Measurements from ENCODE around the gene WFDC9. TPM values are rescaled to one million over a fixed set of nuclear protein-coding genes. Genes with fewer than 3 reads are reported as not detected.

WFDC9 gene
- total and polyA plus RNA-seq, 4 donors = not detected

GRCh38 chr20:45607810-45608209, 23.3 kb downstream of the WFDC9 start:
- no peak for DNase-seq (ENCODE audit: low spot score)
- 84% methylated on average over 1 of the region's 1 CpG for WGBS
- TF ChIP-seq HNF4A (conservative IDR thresholded peaks at IDR 0.05) = no peak
- Histone ChIP-seq H3K9ac (ENCODE audit: low read depth in 1 of 2, low read length in 2 of 2) (no peak overlapping the region), H3K27me3 (ENCODE audit: control insufficient read depth in 4 of 4, insufficient read depth in 4 of 4, low read length in 3 of 4) (no peaks in the 10 kb centered on the region), H3K9me3 (ENCODE audit: control insufficient read depth in 4 of 4, low read length in 3 of 4) (peaks cover 0 to 9% (median under 1%) of the 10 kb centered on the region in 4 donors), H3K4me1 (ENCODE audit: control insufficient read depth in 4 of 4, insufficient read depth in 4 of 4, low read length in 3 of 4) (no peaks in the 10 kb centered on the region), H3K36me3 (ENCODE audit: control insufficient read depth in 4 of 4, insufficient read depth in 3 of 4, low read depth in 1 of 4, low read length in 3 of 4) (no peaks in the 10 kb centered on the region), H3K27ac (ENCODE audit: low read depth in 1 of 2, low read length in 2 of 2) (no peak overlapping the region), H3K4me3 (ENCODE audit: low read depth in 1 of 3, low read length in 3 of 3) (no peak overlapping the region)

- Histone ChIP-seq H3K9ac (ENCODE audit: low read depth in 1 of 2, low read length in 2 of 2) (no peak overlapping the region), H3K27me3 (ENCODE audit: control insufficient read depth in 4 of 4, insufficient read depth in 4 of 4, low read length in 3 of 4) (peaks cover 0 to 4% (median 1%) of the 10 kb centered on the region in 4 donors), H3K9me3 (ENCODE audit: control insufficient read depth in 4 of 4, low read length in 3 of 4) (no peaks in the 10 kb centered on the region), H3K36me3 (ENCODE audit: control insufficient read depth in 4 of 4, insufficient read depth in 3 of 4, low read depth in 1 of 4, low read length in 3 of 4) (no peaks in the 10 kb centered on the region), H3K4me1 (ENCODE audit: control insufficient read depth in 4 of 4, insufficient read depth in 4 of 4, low read length in 3 of 4) (no peaks in the 10 kb centered on the region), H3K4me3 (ENCODE audit: low read depth in 1 of 3, low read length in 3 of 3) (no peak overlapping the region), H3K27ac (ENCODE audit: low read depth in 1 of 2, low read length in 2 of 2) (no peak overlapping the region)
- TF ChIP-seq HNF4G (IDR thresholded peaks at IDR 0.05) (no peak), GABPA (IDR thresholded peaks at IDR 0.05 in 1 of 2, conservative IDR thresholded peaks at IDR 0.05 in 1 of 2) (no peak), FOXA2 (IDR thresholded peaks at IDR 0.05) (no peak), NR2F2 (IDR thresholded peaks at IDR 0.05) (no peak), EGR1 (IDR thresholded peaks at IDR 0.05; ENCODE audit: low read depth in 2 of 2) (no peak), TAF1 (conservative IDR thresholded peaks at IDR 0.05) (no peak), YY1 (IDR thresholded peaks at IDR 0.05) (no peak), FOXA1 (IDR thresholded peaks at IDR 0.05) (no peak), SP1 (IDR thresholded peaks at IDR 0.05) (no peak), RXRA (IDR thresholded peaks at IDR 0.05) (no peak), JUND (IDR thresholded peaks at IDR 0.05) (no peak), HNF4A (conservative IDR thresholded peaks at IDR 0.05) (no peak)
- TF ChIP-seq, protein P1, sequence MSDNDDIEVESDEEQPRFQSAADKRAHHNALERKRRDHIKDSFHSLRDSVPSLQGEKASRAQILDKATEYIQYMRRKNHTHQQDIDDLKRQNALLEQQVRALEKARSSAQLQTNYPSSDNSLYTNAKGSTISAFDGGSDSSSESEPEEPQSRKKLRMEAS (IDR thresholded peaks at IDR 0.05) = no peak
- TF ChIP-seq, protein P2, sequence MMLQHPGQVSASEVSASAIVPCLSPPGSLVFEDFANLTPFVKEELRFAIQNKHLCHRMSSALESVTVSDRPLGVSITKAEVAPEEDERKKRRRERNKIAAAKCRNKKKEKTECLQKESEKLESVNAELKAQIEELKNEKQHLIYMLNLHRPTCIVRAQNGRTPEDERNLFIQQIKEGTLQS (IDR thresholded peaks at IDR 0.05) = no peak
- TF ChIP-seq, protein P3, sequence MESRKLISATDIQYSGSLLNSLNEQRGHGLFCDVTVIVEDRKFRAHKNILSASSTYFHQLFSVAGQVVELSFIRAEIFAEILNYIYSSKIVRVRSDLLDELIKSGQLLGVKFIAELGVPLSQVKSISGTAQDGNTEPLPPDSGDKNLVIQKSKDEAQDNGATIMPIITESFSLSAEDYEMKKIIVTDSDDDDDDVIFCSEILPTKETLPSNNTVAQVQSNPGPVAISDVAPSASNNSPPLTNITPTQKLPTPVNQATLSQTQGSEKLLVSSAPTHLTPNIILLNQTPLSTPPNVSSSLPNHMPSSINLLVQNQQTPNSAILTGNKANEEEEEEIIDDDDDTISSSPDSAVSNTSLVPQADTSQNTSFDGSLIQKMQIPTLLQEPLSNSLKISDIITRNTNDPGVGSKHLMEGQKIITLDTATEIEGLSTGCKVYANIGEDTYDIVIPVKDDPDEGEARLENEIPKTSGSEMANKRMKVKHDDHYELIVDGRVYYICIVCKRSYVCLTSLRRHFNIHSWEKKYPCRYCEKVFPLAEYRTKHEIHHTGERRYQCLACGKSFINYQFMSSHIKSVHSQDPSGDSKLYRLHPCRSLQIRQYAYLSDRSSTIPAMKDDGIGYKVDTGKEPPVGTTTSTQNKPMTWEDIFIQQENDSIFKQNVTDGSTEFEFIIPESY (IDR thresholded peaks at IDR 0.05) = no peak
- TF ChIP-seq, protein P4, sequence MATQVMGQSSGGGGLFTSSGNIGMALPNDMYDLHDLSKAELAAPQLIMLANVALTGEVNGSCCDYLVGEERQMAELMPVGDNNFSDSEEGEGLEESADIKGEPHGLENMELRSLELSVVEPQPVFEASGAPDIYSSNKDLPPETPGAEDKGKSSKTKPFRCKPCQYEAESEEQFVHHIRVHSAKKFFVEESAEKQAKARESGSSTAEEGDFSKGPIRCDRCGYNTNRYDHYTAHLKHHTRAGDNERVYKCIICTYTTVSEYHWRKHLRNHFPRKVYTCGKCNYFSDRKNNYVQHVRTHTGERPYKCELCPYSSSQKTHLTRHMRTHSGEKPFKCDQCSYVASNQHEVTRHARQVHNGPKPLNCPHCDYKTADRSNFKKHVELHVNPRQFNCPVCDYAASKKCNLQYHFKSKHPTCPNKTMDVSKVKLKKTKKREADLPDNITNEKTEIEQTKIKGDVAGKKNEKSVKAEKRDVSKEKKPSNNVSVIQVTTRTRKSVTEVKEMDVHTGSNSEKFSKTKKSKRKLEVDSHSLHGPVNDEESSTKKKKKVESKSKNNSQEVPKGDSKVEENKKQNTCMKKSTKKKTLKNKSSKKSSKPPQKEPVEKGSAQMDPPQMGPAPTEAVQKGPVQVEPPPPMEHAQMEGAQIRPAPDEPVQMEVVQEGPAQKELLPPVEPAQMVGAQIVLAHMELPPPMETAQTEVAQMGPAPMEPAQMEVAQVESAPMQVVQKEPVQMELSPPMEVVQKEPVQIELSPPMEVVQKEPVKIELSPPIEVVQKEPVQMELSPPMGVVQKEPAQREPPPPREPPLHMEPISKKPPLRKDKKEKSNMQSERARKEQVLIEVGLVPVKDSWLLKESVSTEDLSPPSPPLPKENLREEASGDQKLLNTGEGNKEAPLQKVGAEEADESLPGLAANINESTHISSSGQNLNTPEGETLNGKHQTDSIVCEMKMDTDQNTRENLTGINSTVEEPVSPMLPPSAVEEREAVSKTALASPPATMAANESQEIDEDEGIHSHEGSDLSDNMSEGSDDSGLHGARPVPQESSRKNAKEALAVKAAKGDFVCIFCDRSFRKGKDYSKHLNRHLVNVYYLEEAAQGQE (IDR thresholded peaks at IDR 0.05) = no peak
- WGBS = 0% methylated on average over 1 of the region's 1 CpG
- no peak for DNase-seq (ENCODE audit: low spot score)
Observed at GRCh38 chr20:45595235-45595634, 35.8 kb downstream of the WFDC9 start.
